GM19035 (cell line): ENCODE results near the gene SFXN5.
"Not testable (repeated sequence)": the region's sequence is repeated elsewhere in the genome, so short reads cannot be mapped to it uniquely, and the experiment has no call there.

Experiments
- ATAC-seq: cut with Tn5 transposase; IDR thresholded peaks from one replicate; pipeline ENCODE4 v1.9.1; 2021; ENCODE audit not compliant: unreplicated experiment

Gene SFXN5

GRCh38 chr2:73101626-73102256, 30.2 kb upstream of the SFXN5 start:
- no peak for ATAC-seq

- ATAC-seq = no peak
Measured at GRCh38 chr2:73100956-73101355, 29.4 kb upstream of the SFXN5 start.

DNA sequence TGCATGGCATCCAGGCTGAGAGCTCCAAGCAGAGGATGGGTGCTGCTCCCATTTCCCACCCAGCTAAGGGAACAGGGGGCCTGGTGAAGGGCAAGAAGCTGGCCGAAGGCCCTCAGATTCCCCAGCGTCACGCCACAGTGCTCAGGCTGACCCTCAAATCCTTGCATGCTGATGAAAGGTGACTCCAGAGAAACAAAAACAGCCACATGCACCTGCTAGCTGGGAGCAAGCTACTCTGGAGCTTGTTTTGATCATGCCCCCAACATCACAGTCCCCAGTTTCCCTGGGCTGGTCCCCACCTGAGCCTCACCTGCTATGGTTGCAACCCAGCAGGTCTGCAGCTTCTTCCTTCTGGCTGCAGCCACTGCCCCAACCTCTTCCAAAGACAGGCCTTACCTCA, 28.0 kb upstream of the SFXN5 start:
- no peak for ATAC-seq

DNA sequence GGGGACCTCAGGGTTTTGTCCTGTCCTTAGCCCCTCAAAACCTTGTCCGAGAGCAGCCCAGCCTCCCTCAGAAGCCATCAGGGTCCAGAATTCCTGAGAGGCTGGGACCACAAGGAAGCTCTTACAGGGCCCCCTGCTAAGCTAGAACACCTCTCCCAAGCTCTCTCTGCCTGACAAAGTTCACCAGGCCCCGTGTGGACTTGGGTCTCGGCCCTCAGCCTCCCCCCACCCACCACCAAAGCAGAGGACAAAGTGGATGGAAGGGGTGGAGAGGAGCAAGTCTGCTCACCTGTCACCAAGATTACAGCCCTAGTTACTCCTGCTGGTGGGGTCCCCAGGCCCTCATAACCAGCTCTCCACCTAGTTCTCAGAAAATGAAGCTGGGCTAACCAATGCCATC, 24.4 kb upstream of the SFXN5 start:
- ATAC-seq = no peak

DNA sequence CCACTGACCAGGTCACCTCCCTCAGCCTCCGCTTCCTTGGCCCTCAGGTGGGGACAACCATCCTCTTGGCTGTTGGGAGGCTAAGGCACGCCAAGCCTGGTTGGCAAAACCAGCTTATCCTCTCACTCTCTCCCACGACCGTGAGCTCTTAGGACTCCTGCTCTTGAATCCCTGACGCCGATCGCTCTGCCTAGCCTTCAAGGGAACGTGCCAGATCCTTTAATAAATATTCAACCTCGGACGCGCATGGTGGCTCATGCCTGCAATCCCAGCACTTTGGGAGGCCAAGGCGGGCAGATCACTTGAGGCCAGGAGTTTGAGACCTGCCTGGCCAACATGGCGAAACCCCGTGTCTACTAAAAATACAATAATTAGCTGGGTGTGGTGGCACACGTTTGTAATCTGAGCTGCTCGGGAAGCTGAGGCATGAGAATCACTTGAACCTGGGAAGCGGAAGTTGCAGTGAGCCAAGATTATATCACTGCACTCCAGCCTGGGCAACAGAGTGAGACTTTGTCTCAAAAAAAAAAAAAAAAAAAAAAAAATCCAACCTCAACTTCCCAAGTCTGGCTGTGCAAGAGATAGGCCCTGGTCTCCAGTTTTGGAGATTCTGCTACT, 22.2 kb upstream of the SFXN5 start:
- not testable (repeated sequence) for ATAC-seq

DNA sequence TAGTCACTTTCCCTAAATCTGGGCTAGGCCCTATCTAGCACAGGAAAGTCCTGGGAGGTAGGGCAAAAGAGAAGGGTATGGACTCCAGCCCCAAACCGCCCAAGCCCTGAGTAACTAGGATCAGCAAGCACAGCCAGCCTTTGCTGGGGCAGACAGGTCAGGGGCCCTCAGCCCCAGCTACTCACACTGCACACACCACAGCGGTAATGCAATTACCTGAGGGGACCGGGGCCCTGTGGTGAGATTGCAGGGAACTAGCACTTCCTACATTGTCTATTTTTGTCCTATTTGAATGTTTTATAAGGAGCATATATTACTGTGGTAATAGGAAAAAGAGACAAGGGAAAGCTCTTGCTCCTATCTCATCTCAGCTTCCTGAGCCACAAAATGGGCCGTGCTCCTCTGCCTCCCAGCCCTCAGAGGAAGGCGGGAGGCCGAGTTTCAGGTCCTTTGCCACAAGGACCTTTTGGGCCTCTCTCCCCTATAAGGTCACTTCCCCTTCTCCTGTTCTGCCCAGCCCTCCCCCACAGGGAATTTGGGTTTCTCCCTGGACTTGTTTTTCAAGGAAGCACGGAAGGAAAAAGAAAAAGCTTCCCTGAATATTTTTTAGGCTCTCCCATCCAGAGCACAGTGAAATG, 20.8 kb upstream of the SFXN5 start:
- ATAC-seq = no peak

DNA sequence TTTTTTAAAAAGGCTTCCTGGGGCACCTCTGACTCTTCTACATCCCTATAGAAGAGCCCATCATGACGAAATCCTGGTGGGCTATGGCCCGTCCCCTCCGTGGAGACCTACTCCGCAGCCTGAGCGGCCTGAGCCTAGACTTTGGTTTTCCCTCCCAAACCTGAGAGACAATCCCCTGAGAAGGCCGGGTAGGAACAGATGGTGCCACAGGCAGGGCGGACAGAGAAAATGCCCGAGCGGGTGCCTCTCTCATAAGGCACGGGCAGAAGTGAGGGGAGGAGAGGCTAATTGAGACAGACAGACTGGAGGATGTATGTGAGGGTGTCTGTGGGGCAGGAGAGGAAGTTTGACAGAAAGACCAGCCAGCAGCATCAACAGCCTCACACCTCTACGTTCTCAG, 20.2 kb upstream of the SFXN5 start:
- no peak for ATAC-seq

GRCh38 chr2:73091164-73091563, 19.7 kb upstream of the SFXN5 start:
- no peak for ATAC-seq

- no peak for ATAC-seq
Measured at GRCh38 chr2:73089270-73090030, 17.9 kb upstream of the SFXN5 start.

DNA sequence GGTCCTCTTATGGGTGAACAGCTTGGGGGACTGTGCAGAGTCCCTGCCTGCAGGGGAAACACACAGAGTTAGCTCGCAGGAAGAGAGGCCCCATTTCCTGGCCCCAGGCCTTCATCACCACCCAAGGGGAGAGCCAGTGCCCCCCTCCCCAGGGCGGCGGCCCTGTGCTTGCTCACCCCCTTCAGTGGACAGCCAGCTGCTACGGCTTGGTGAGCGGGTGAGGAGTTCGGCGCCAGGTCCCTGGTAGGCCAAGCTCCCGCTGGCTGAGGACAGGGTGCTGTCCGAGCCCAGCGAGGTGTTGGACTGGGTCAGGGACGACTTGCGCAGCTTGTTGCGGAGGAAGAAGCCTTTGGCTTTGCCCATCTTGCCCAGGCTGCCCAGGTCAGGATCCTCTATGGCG, 17.2 kb upstream of the SFXN5 start:
- ATAC-seq = no peak

DNA sequence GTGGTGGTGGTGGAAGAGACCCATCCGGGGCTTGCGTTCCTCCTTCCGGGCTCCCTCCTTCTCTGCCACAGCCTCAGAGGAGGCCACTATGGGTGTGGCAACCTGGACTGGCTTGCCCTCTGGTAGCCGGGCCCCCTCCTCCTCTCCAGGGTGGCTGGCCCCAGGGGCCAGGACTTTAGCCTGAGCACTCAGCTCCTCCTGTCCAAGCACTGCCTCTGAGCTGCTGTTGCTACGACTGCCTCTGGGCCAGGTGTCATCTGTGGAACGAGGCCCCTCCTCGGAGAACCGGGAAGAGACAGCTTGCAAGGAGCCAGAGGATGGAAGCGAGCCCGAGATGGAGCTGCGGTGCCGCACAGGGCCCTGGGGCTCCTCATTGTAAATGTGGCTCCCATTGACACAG, 16.7 kb upstream of the SFXN5 start:
- ATAC-seq = no peak

- no peak for ATAC-seq
Measured at GRCh38 chr2:73087311-73087710, 15.8 kb upstream of the SFXN5 start.

DNA sequence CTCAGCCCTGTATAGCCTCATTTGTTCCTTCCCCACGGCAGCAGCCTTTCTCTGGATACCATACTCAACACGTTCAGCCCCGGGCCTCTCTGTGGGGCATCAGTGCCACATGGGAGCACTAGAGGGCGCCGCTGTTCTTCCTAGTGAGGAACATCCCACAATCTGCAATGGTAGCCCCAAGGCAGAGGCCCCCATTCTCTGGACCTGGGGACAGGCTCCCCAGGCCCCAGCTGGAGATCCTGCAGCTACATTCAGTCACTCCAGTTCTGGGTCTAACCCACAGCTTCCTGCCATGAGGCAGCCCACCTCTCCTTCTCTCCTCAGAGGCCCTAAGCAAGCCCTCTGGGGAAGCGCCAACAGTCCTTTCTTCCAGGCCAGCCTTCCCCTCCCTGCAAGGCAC, 14.2 kb upstream of the SFXN5 start:
- ATAC-seq = peak; percentile 96

DNA sequence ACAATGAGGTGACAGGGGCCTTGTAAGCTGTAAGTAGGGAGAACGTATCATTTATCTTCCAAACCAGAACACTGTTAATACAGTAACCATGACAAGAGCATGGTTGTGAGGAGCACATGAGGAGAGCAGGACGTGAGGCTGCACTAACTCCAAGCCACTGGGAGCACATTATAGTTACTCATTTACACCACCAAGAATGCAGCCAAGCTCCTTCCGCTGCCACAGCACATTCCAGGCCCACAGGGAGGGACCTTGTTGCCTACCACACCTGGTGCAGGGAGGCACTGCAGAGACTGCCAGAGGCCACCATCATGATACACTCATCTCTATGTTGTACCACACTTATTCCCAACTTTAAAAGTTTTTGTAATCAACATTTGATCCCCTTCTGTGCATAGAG, 13.5 kb upstream of the SFXN5 start:
- ATAC-seq = no peak

DNA sequence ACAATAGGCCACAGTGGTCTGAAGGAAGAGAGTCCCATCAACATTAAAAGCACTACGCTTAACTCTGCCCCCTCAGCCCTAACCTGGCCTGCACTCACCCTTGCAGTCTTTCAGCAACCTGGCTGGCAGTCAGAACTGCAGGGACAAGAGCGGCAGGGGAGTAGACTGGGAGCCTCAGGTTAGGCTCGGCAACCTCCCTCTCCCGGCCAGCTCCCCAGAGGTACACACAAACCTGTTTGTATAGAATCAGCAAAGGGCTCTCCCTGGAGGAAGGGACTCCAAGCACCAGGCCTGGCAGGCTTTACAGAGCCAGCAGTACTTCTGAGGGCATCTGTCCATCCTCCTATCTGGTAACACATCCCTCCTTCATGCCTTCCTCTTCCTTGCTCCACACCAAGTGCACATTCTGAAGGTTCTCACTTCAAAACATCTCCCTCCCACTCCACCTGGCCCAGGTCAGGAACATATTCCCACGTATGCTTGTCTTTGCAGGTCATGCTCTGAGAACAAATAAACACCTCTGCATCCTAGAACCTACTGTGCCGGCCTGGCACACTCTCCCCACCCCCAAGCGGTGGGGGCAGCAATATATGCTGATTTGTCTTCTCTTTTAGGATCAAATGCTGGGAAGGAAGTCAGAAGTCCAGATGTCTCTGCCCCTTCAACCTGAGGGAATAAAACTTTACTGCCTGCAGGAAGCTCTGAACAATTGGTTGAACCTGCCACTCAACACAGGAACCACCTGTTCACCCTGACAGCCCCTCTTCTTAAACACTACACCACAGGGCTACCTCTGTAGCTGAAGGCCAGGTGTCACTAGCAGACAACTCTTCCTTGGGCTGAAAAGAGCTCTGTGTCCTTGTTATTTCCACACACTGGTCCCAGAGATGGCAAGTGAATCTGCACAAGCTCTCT, 12.6 kb upstream of the SFXN5 start:
- no peak for ATAC-seq

GRCh38 chr2:73082523-73083410, 11.3 kb upstream of the SFXN5 start:
- ATAC-seq = no peak

GRCh38 chr2:73081181-73081671, 9.7 kb upstream of the SFXN5 start:
- no peak for ATAC-seq

DNA sequence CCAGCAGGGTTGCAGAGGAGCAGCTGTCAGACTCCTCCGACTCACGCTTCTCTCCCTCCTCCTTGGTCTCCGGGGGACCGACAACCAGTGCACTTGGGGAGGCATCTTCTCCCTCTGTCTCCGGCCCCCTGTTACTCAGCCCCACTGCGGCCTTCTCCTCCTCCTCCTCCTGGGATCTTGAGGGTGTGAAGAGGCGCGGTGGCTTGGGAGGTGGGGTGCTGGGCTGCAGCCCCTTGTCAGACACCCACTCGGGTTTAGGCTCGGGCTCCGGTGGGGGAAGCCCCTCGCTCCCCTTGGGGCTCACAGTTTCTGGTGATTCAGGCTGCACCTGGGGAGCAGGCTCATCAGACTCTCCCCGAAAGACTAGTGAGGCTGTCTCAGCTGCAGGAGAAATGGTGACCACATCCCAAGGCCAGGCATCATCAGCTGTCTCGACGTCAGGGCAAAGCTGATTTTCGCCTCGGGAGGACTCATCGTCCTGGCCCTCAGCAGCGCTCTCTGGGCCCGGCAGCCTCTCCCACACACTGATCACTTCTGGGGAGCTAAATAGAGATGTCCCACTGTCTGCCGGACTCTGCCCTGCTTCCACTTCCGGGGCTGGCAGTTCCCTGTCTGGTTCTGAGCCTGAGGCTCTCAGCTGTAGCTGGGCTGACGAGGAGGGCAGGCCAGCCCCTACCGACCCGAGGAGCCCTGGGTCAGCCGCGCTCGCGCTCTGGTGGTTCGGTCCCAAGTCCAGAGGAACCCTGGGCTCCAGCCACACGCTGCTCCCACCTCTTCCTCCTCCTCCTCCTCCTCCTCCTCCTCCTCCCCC, 9.0 kb upstream of the SFXN5 start:
- ATAC-seq = no peak

DNA sequence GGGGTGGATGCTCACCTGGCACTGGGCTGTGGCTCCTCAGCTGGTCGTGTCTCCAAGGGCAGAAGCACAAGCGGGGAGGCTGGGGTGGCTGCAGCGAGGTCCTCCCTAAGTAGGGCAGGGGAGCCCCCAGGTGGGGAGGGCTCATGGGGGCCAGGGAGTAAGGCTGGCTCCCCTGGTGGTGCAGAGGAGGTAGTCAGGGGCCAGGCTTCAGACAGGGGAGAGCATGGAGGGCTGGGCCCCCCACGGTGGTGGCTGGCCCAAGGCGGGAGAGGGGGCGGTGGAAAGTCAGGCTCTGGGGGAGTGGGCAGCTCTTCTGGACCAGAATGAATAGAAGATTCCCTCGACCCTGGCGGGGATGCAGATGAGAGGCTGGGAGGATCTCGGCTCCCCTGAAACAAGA, 8.1 kb upstream of the SFXN5 start:
- no peak for ATAC-seq
